Ramos (cell line): Measurements from ENCODE around the gene RASGRP1.

Experiments used
- in situ Hi-C: fragments of 300-500 bp; cut with MboI; formaldehyde crosslinking; loops from one replicate; pipeline ENCODE4 v1.14.3; 2022; ENCODE audit warnings: low sequenced_read_pairs; ENCODE audit not compliant: unreplicated experiment

RASGRP1 gene

DNA sequence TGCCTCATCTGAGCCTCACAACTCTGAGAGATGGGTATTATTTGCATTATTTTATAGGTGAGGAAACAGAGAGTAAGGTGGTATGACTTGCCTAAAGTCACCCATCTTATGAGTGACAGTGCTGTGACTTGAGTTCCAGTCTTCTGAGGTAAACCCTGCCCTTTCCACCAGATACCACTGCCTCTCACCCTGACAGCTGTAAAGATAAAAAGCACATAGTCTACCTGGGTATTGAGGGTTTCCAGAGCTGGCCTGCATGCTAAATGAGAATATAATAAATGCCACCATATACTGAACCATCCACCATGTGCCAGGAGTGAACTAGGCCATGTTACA is 25.6 kb downstream of the RASGRP1 start:
- in situ Hi-C loops = no loop called here

DNA sequence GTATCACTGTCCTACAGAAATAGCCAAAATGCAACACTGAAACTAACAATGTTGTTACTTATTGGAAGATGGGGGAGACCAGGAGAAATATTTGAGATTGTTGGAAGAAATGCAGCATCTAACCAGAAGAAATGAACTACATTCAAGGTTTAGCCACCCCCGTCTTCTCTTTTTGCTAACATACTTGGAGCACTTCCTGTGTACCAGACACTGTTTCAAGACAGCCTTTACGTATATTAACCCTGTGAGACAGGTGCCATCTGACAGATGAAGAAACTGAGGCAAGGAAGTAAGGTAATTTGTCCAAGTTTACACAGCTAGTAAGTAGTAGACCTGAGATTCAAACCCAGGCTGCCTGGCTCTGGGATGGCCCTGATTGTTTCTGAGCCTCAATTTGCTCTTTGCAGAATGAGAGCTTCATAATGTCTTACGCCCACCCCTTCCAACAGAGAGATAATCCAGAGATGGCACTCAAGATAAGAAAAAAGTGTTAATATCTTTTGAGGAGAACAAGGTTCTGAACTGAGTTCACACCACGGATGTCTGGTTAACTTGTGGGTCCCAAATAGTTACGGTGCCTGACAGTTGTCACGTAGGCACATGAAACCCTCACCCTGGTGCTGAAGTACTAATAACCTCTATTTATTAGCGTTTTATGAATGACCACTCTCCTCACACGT is 26.1 kb downstream of the RASGRP1 start:
- in situ Hi-C loops = no loop called here

DNA sequence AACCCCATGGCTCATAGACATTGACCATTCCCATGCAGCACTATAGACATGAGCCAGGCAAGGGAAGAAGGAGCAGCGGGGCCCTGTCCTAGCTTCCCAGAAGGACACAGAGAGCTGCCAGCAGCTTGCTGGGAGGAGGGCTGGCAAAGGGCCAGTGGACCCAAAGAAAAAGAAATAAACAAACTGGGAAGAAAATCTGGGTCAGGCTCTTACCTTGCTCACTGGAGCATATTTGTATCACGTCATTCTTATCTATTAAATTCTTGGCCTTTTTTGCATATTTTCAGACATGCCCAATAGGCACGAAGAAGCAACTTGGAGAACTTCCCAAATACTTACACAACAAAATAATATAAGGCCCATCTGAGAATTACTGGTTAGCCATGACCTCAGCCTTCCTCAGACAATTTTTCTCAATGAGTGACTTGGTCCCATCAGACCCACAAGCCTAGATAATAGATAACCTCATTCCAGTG is 28.4 kb downstream of the RASGRP1 start:
- in situ Hi-C loops = no loop called here

DNA sequence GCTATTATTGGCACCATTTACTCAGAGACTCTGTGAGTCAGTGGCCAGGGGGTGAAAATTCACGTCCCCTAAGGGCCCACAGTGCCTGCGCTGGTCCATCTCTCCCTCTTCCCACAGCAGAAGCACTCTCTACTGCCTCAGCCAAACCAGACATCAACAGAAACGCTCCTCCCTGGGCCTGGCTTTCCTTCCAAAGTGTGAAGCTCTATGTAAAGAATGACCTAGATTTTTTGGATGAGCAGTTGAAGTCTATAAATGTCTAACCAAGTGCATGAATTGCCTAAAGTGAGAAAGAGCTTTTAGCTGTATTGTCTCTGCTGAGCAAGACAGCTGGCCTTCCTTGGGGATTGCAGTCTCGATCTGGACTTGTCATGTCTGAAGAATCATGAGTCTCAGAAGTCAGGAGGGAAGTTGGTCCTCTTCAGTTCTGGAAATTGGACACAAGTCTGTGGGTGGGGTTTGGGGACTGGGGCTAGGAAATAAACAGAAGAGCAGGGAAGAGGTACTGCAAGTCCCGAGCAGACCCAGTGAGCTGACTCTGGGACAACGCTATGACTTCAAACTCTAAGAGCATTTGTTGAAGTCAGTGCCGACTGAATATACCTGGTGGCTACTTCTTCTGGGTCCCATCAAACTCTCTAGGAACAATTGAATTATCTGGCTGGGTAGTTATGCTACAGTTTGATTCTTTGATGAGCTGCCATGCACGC is 29.0 kb downstream of the RASGRP1 start:
- in situ Hi-C loops = no loop called here

DNA sequence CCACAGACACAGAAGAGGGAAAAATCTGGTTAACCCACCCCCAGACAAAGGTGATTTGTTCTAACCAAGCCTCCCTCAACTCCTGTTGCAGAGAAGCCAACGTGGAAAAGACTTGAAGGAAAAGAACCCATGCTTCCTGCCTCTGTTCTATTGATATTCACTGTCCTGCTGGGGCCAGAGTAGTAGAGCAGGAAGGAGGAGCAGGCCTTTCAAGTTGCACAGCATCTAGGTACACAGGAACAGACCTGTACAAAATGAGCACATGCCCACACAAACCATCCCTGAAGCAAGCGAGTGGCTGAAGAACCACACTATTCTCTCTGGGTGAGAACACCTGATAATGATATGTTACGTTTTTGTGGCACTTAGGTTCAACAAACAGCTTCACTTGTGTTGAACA is 29.9 kb downstream of the RASGRP1 start:
- in situ Hi-C loops = no loop called here

DNA sequence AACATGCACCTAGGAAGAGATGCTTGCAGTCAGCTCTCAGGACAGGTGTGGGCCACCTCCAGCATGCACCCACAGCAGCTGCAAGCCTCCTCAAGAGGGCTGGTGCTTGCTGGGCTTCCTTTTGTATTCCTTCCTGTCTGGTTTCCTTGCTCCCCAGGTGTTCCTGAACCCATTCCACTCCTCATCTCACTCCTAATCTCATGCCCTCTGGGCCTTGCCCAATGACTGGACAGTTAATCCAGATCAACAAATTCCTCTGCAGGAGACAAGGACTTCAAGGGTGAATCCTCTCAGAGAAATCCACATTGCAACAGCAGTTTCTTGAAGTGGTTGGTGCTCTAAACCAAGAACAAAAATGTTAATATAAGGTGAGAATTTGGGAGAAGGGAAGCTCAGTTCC is 30.7 kb downstream of the RASGRP1 start:
- in situ Hi-C loops = no loop called here

DNA sequence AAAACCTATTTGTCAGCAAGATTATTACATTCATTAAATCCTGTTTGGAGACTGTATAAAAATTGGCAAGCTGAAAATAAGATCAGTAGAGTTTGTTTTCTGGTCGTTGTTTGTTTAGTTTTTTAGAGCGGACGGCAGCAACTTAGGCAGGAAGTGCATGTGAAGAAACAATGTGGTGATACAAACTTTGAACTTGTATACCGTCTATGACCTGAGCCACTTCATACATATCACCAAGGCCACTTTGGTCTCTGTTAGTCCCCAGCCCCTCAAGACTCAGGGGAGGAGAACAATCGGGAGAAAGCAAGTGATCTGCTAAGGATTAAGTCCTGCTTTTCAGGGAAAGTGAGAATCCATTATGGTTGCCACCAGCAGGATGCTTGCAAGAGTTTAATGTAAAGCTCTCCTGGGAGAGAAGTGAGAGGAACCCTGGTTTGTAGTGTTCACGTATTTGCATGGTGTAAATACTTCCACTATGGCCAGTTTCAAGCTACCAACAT is 31.1 kb downstream of the RASGRP1 start:
- in situ Hi-C loops = no loop called here

DNA sequence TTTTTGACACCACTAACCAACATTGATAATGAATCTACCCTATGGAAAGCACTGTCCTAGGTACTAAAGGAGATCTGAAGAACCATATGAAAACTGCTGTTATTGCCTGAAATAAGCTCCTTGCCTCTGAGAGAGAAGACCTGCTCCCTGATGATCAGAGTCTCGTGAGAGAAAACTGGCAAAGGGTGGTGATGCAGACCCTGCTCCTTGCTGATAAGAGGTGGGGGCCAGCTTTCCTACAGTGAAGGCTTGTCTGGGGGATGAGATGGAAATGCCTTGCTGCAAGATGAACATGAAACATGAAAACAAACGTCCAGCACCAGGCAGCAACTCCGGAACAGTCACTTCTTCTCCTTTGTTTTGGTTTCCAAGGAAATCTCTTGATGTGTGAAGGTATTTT is 31.9 kb downstream of the RASGRP1 start:
- in situ Hi-C loops = no loop called here

DNA sequence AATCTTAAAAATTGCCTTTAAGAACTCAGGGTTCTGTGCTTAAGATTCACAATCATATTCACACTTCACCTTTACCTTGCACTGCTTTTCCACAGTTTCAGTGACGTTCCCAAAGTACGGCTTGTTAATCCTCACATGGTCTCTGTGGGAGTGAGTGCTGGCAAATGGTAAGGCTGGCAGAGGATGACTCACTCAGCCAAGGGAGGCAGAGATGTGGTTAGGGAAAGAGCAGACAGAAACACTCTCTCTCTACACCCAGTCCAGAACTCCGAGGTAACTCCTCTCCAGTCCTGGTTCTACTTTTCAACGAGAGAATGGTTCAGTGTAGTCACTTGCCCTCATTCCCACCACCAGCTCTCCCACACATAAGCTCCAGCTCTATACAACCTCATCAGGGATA is 33.1 kb downstream of the RASGRP1 start:
- in situ Hi-C loops = no loop called here

DNA sequence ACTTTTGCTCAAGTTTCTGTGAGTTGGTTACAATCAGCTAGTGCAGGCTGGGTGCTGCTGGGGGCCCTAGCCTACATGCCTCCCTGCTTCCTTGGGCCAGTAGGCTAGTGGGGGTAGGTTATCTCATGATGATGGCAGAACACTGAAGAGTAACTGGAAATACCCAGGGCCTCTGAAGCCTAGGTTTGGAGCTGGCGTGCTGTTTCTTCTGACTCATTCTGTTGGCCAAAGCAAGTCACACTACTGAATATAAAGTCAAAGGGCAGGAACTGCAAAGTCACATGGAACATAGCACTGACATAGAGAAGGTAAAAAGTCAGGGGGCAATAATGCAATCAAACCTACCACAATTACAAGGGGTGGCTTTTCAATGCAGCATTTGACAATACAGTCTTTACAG is 34.5 kb downstream of the RASGRP1 start:
- in situ Hi-C loops = no loop called here

DNA sequence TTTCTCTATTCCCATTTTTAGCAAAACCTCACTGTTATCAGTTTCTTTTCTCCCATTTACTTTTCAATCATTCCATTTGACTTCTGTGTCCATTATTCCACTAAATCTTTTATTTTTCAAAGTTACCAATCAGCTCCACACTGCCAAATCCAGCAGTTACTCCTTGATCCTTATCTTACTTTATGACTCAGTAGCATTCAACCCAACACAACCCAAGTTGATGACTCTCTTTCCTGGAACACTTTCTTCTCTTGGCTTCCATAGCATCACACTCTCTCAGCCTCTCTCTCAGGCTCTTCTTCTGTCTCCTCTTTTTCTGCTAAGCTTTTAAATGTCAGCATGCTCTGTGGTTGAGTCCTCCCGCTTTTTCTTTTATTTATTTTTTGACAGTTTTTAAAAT is 36.3 kb downstream of the RASGRP1 start:
- in situ Hi-C loops = no loop called here

DNA sequence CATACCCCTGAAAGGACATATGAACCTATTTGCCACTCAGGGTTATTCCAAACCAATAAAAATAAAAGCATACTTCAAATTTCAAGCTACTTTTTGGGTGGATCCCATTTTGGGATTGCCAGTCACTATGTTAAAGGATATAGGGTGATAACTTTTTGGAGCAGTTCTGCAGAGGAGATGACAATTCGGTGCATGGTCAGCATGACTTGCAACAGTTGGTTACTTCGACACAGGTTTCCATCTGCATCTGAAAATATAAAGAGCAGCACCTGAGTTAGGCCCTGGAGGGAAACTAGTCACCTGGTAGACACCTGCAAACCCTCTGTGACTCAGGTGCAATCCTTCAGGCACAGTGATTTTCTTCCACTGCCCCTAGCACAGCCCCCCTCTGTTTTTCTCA is 38.5 kb downstream of the RASGRP1 start:
- in situ Hi-C loops = no loop called here

DNA sequence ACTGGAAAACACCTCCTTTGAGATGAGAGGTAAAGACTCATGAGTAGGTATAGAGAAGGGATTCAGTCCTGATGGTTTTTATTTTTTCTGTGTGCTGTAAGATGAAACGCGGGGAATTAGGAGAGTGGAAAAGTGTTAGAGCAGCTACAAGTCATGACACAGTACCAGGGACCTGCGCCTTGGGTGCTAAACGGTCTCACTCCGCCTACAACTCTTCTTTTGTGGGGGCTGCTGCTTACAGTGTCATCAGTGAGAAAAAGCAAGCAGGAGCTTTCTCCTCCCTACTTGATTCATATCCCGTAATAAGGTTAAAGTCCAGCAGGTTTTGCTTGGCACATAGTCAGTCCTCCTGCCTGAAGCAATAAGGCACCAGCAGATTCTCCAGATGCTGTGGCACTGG is 39.1 kb downstream of the RASGRP1 start:
- in situ Hi-C loops = no loop called here

DNA sequence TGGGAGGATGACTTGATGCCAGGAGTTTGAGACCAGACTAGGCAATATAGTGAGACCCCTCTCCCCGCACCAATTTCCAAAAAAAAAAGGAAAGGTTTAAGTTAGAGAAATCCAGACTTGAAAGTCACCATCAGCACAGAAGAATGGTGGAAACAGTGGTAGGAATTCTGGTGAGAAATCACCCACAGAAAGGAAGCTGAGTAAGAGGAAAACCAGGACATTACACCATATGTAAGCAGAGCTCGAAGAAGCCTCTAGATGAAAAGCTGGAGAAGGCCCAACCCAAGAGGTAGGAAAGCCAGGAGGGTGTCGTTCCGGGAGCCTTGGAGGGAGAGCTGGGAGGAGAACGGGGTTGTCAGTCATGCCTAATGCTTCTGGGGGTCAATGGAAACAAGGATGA is 40.5 kb downstream of the RASGRP1 start:
- in situ Hi-C loops = no loop called here

DNA sequence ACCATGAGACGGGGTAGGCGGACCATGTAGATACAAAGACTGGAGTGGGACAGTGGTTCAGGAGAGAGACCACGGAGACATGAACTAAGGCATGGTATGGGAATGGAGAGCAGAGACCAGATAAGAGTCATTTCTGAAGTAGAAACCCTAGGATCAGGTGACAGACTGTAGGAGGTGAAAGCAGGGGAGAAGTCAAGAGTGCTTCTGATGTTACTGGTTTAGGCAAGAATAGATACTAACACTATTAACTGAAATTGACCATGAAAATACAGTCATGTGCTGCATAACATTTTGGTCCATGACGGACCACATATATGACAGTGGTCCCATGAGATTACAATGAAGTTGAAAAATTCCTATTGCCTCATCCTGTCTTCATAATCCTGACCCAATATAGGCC is 41.7 kb downstream of the RASGRP1 start:
- in situ Hi-C loops = no loop called here

DNA sequence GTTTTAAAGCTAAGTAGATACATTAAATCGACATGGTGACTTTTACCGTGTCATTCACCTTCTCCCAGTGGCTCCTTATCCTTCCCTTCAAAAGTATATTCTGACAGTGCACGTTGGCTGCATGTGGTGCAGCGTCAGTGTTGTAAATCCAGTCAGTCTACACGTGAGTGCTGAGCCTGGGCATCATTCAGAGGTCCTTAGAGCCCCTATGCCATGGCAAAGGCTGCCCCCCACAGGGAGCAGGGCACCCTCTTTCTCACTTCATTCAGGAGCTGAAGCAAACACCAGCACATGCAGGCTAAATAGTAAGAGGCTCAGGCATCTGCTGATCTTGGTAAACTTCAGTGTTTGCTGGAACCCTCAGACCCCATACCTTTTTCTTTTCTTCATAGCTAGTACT is 43.3 kb downstream of the RASGRP1 start:
- in situ Hi-C loops = no loop called here

DNA sequence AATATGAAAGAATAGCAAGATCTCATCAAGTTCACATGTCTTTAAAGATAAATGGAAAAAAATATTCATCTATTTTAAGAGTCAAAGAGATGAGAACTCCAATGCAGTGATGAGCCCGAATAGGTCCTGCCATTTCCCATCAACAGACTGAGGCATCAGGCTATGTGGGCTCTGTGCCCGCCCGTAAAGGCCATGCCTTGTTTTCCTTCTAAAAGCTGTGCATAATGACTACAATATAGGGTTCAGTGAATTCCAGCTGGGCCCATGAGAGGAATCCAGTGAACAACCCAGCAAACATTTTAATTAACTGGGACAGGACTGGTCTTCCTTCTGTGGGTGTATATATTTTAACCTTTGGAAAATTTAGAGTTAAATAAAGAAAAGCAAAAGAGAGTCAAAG is 44.6 kb downstream of the RASGRP1 start:
- in situ Hi-C loops = no loop called here

DNA sequence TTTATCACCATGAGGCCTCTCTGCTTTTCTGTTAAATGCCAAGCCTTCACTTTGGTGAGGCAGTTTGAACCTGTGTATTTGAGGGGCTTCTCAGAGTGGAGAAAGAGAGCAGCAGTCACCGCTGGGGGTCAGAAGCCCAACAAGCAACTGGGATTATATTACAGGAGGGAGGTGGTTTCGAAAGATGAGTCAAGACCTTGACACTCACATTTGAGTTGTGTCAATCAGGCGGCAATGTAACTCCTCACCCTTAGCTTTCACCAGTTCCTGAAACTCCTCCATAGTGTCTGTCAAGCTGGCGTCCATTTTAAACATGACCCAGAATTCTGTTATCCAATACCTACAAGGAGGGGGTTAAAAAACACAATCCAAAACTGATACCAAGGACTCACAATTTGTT is 46.5 kb downstream of the RASGRP1 start:
- in situ Hi-C loops = no loop called here

DNA sequence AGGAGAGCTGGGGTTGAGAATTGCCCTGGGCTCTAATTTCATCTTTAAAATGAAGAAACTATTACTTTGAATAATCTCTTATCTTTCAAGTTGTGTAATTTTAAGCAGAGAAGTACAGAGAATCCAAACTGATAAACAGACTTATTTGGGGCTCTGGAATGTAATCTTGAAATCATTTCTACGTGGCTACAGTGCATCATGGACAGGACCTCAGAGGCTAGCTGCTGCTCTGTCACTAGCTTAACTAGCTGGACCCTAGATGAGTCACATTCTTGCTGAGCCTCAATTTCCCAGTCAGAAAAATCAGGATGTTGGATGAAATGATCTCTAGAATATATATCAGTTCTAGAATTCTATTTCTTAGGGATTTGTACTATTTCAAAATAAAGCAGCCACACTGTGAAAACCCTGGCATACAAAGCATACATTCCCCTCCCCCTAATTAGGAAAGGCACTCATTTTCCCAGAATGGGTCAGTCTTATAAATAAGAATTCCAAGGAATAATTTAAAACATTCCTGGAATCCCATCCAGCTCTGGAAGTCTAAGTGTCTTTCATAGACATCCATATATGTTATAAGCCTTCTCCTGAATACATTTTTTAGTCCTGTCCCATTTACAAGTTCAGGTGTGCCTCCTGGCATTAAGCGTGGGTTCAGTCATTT is 47.2 kb downstream of the RASGRP1 start:
- in situ Hi-C loops = no loop called here

DNA sequence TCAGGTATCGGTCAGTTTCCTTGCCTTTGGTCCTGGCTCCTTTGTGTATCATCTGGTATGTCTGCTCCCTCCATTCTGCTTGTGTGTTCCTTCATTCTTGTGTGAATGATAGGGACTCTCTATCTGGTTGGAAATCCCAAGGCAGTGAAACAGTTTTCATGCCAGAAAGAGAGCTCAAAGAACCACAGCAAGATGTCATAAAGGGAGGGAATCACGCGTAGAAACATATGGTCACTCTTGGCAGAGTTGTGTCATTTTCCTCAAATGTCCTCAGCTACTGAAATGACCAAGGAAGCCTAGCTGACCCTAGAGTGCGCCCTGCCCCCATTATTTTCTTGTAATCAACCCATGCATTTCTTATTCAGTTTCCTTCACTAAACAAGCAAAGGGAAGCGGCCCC is 48.0 kb downstream of the RASGRP1 start:
- in situ Hi-C loops = no loop called here

DNA sequence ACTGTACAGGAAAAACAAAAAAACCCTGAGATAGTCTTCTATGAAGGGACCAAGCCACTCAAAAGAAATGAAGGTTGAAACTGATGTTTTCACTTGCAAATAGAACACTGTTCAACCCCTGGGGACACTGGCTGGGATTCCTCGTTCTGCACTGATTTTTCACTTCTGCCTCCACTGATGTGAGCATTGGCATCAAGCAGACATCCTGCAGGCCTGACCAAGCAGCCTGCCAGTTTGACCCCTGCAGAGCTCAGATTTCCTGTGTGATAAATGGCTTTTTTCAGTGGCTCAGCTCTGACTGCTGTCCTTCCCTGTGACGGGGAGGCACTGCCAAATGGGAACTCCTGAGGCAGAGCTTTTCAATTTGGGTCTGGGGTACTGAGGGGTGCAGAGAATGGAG is 50.0 kb downstream of the RASGRP1 start:
- in situ Hi-C loops = no loop called here

DNA sequence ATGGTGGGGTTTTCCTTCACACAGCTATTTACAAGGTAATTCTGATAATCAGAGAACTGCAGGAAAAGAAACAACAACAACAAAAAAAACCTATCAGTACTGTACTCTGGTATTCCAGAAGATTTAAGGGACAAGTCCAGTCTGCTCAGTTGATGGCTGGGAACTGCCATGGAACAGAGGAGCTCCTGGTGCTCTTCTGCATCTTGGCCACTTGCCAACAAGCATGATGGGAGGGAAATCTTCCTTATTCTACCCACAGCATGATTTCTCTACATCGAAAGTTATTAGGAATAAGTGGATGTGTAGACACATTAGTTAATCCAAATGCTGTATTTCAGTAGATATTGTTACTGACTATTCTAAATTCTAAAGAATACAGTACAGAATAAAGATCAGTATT is 51.7 kb downstream of the RASGRP1 start:
- in situ Hi-C loops = no loop called here
